ENCODE measurements around the gene DLGAP1. TPM values are rescaled to one million over a fixed set of nuclear protein-coding genes. Genes with fewer than 3 reads are reported as not detected.

Gene DLGAP1
- total and polyA plus RNA-seq, 2 of the 4 experiments (the other 2 are of a cell fraction), result under 0.01 to 0.09 TPM

GRCh38 chr18:4020026-4020425 lies 435.1 kb downstream of the DLGAP1 start:
- no peak overlapping the region for H2BK15ac ChIP-seq (ENCODE audit: low read depth, low read length)
- no peak overlapping the region for H3K56ac ChIP-seq (ENCODE audit: extremely low read depth, insufficient read depth, low read length)
- H3K14ac ChIP-seq (replicated peaks; ENCODE audit: low read depth, low read length), result no peak overlapping the region
- no peak overlapping the region for H3K23ac ChIP-seq (ENCODE audit: low read depth, low read length)
- no peak overlapping the region for H2BK5ac ChIP-seq (ENCODE audit: low read depth, low read length, poor library complexity, severe bottlenecking)
- no peak overlapping the region for H4K8ac ChIP-seq (ENCODE audit: low read depth in 2 of 2, low read length in 2 of 2)
- 40% methylated on average over 1 of the region's 5 CpGs; no CpG with 5 or more reads in 1 of the 2 experiments for WGBS, 2 experiments (ENCODE audit: extremely low coverage in 2 of 2, insufficient read length in 1 of 2)
- H3K9me1 ChIP-seq (ENCODE audit: insufficient read depth, low read length), result no peaks in the 10 kb centered on the region
- no peak overlapping the region for H3K9ac ChIP-seq (ENCODE audit: low read depth, low read length)
- H3K36me3 ChIP-seq (ENCODE audit: control insufficient read depth, insufficient read depth, low read length), result no peaks in the 10 kb centered on the region
- H3K27ac ChIP-seq (ENCODE audit: insufficient read depth, low read length), result no peak overlapping the region
- H2AK9ac ChIP-seq (replicated peaks; ENCODE audit: low read depth, low read length, poor library complexity), result no peak overlapping the region
- peaks cover 5% of the 10 kb centered on the region for H3K27me3 ChIP-seq (ENCODE audit: control insufficient read depth, insufficient read depth, low read length)
- no peaks in the 10 kb centered on the region for H4K20me1 ChIP-seq (ENCODE audit: insufficient read depth, low read length)
- no peak overlapping the region for H2BK20ac ChIP-seq (ENCODE audit: low read depth, low read length)
- no peak overlapping the region for H3K18ac ChIP-seq (ENCODE audit: low read depth, low read length)
- H2BK120ac ChIP-seq (ENCODE audit: low read depth, low read length), result no peak overlapping the region
- DNase-seq, result no peak
- intact Hi-C loops (cut with micrococcal nuclease), result no loop called here
- CTCF ChIA-PET, result no interaction called here
- no peak for ATAC-seq (ENCODE audit: low read depth)
- no peak overlapping the region for H3K4me3 ChIP-seq (ENCODE audit: insufficient read depth, low read depth, low read length)
- H4K5ac ChIP-seq (ENCODE audit: low read depth, low read length), result no peak overlapping the region
- in situ Hi-C loops (cut with MboI; ENCODE audit: low sequenced_read_pairs), result no loop called here
- H3K4me2 ChIP-seq (ENCODE audit: low read depth, low read length), result no peak overlapping the region
- no peaks in the 10 kb centered on the region for H3K79me1 ChIP-seq (ENCODE audit: low read depth in 1 of 2, low read length in 2 of 2)
- dilution Hi-C loops (cut with HindIII; ENCODE audit: low sequenced_read_pairs, unreplicated experiment), result no loop called here
- no peak overlapping the region for H3K4ac ChIP-seq (ENCODE audit: low read depth, low read length)
- no peak for TF ChIP-seq RFX5 (IDR thresholded peaks at IDR 0.05; ENCODE audit: low read depth, low read length)
- POLR2A ChIA-PET (ENCODE audit: unreplicated experiment), result no interaction called here
- H3K4me1 ChIP-seq (ENCODE audit: control insufficient read depth, insufficient read depth, low read length), result 0 out of 2 replicates have a peak, but pooled peaks cover 2% of the 10 kb centered on the region
- no peaks in the 10 kb centered on the region for H3K9me3 ChIP-seq (ENCODE audit: control insufficient read depth, insufficient read depth, low read length)
- BruUV-seq (replicated peaks), result no TSS peak
- no peak overlapping the region for H2AK5ac ChIP-seq (ENCODE audit: low read depth, low read length)
- H4K91ac ChIP-seq (ENCODE audit: insufficient read depth, low read depth, low read length), result no peak overlapping the region
- no peak overlapping the region for H2AFZ ChIP-seq (replicated peaks; ENCODE audit: low read length, poor library complexity)
